Endothelial cell of umbilical vein (primary cell): ENCODE measurements around the gene ALG12. TPM values are rescaled to one million over a fixed set of nuclear protein-coding genes. Genes with fewer than 3 reads are reported as not detected.

ENCODE experiments used
- BruUV-seq: library from RNA; stranded (reverse); fragments of 400-500 nt; replicated peaks from 2 replicates; lab custom pipeline; 2021; lab: Mats Ljungman, UMichigan
- CTCF ChIA-PET: fragments of 300-600, 350-600 bp; sonication (Branson Sonifier 250); formaldehyde crosslinking; loops from one replicate; lab custom pipeline; 2021; ENCODE audit warnings: antibody characterized with exemption, inconsistent platforms; lab: Charles Lee
- POLR2A ChIA-PET: fragments of 300-600, 350-600 bp; sonication (Branson Sonifier 250); formaldehyde crosslinking; loops from one replicate; lab custom pipeline; 2021; ENCODE audit warnings: antibody characterized with exemption, inconsistent platforms; lab: Charles Lee
- DNase-seq: peaks from one replicate; pipeline ENCODE4 v3.0.0-alpha.2; 2011; ENCODE audit warnings: low read depth, low spot score
- FAIRE-seq: peaks from 2 replicates; lab custom pipeline; 2011; peaks lifted over from hg19 to GRCh38; lab: Jason Lieb, UNC
- H2AFZ ChIP-seq: 2 replicates; pipeline ENCODE4 v1.6.0; 2012; ENCODE audit warnings: low read depth, low read length, control low read depth, inconsistent platforms
- H3K27ac ChIP-seq: 2 replicates; pipeline ENCODE4 v1.5.1; 2011; ENCODE audit warnings: low read depth, mild to moderate bottlenecking, control low read depth, low read length, moderate library complexity; ENCODE audit not compliant: insufficient read depth
- H3K27me3 ChIP-seq, 2 experiments: 2 replicates each; pipeline versions ENCODE4 v1.6.0 to v1.6.1; 2011; ENCODE audit warnings: low read length in 2 of 2, mixed read lengths in 1 of 2; ENCODE audit not compliant: control insufficient read depth in 2 of 2, insufficient read depth in 2 of 2
- H3K36me3 ChIP-seq, 2 experiments: 2 replicates in 1 of 2; 3 replicates in 1 of 2; pipeline ENCODE4 v1.5.1; 2011; ENCODE audit warnings: low read length in 2 of 2, mild to moderate bottlenecking in 1 of 2, moderate library complexity in 1 of 2; ENCODE audit not compliant: control insufficient read depth in 2 of 2, insufficient read depth in 2 of 2; ENCODE audit errors: extremely low read depth in 1 of 2
- H3K4me1 ChIP-seq: 3 replicates; pipeline ENCODE4 v1.5.1; 2011; ENCODE audit warnings: mild to moderate bottlenecking, low read length; ENCODE audit not compliant: control insufficient read depth, insufficient read depth; ENCODE audit errors: extremely low read depth
- H3K4me2 ChIP-seq: 2 replicates; pipeline ENCODE4 v1.6.1; 2011; ENCODE audit warnings: low read length, control low read depth, mixed read lengths; ENCODE audit not compliant: insufficient read depth
- H3K4me3 ChIP-seq, 3 experiments: fragments of 200-600 bp in 1 of 3; sonication (generic), shearing (Covaris generic) in 1 of 3; replicated peaks in 1 of 3; 2 replicates each; pipeline ENCODE4 v1.5.1; 2011 to 2016; ENCODE audit warnings: control low read depth in 3 of 3, low read length in 3 of 3, mild to moderate bottlenecking in 2 of 3, inconsistent platforms in 1 of 3, low read depth in 1 of 3, moderate library complexity in 1 of 3; ENCODE audit not compliant: insufficient read depth in 1 of 3
- H3K79me2 ChIP-seq: 2 replicates; pipeline ENCODE4 v1.6.0; 2012; ENCODE audit warnings: low read length, inconsistent platforms; ENCODE audit not compliant: control insufficient read depth, insufficient read depth
- H3K9ac ChIP-seq: replicated peaks from 2 replicates; pipeline ENCODE3; 2011; ENCODE audit warnings: low read length, control low read depth; ENCODE audit not compliant: insufficient read depth; ENCODE audit errors: extremely low read depth
- H3K9me1 ChIP-seq: replicated peaks from 3 replicates; pipeline ENCODE4 v1.6.0; 2011; ENCODE audit warnings: mild to moderate bottlenecking, low read length; ENCODE audit not compliant: control insufficient read depth, insufficient read depth; ENCODE audit errors: extremely low read depth
- H3K9me3 ChIP-seq: replicated peaks from 2 replicates; pipeline ENCODE4 v1.5.1; 2012; ENCODE audit warnings: low read length, inconsistent platforms; ENCODE audit not compliant: control insufficient read depth, insufficient read depth
- H4K20me1 ChIP-seq: replicated peaks from 2 replicates; pipeline ENCODE3; 2011; ENCODE audit warnings: mild to moderate bottlenecking, low read length; ENCODE audit not compliant: control insufficient read depth, insufficient read depth; ENCODE audit errors: extremely low read depth
- CTCF ChIP-seq, 2 donors: IDR thresholded peaks; 1 replicate in 1 of 2; 2 replicates in 1 of 2; pipeline ENCODE4 v1.5.1; 2011; ENCODE audit warnings: low read length in 2 of 2, mild to moderate bottlenecking in 2 of 2, moderate library complexity in 2 of 2, control low read depth in 1 of 2, inconsistent platforms in 1 of 2, low read depth in 1 of 2; ENCODE audit not compliant: insufficient read depth in 1 of 2; ENCODE audit errors: extremely low read depth in 1 of 2
- EZH2 ChIP-seq: IDR thresholded peaks from 2 replicates; pipeline ENCODE4 v1.6.1; 2012; ENCODE audit warnings: borderline replicate concordance, low read depth, mild to moderate bottlenecking, moderate library complexity, low read length, inconsistent platforms; ENCODE audit not compliant: severe bottlenecking
- FOS ChIP-seq: IDR thresholded peaks from 2 replicates; pipeline ENCODE4 v1.6.1; 2011; ENCODE audit warnings: mild to moderate bottlenecking, low read length, moderate library complexity, borderline replicate concordance; ENCODE audit not compliant: insufficient read depth
- GATA2 ChIP-seq: IDR thresholded peaks from 2 replicates; pipeline ENCODE4 v1.7.0; 2011; ENCODE audit warnings: low read depth, mild to moderate bottlenecking, moderate library complexity, mixed read lengths, low read length; ENCODE audit not compliant: insufficient read length, insufficient read depth
- JUN ChIP-seq: IDR thresholded peaks from 2 replicates; pipeline ENCODE4 v1.6.1; 2011; ENCODE audit warnings: borderline replicate concordance, low read depth; ENCODE audit not compliant: insufficient read length, insufficient read depth
- MAX ChIP-seq: IDR thresholded peaks from 2 replicates; pipeline ENCODE4 v1.6.1; 2011; ENCODE audit not compliant: insufficient read depth, insufficient read length
- MYC ChIP-seq: IDR thresholded peaks from one replicate; pipeline ENCODE4 v1.6.1; 2011; ENCODE audit warnings: mild to moderate bottlenecking, low read depth, low read length
- POLR2A ChIP-seq: IDR thresholded peaks from 2 replicates; pipeline ENCODE4 v1.6.1; 2012; ENCODE audit warnings: low read depth, mild to moderate bottlenecking, control low read depth, low read length
- POLR2AphosphoS5 ChIP-seq: IDR thresholded peaks from 2 replicates; pipeline ENCODE4 v1.6.1; 2012; ENCODE audit warnings: low read depth, mild to moderate bottlenecking, control low read depth, low read length, moderate library complexity; ENCODE audit not compliant: insufficient read depth
- dilution Hi-C: fragments of 300-500 bp; cut with MboI; formaldehyde crosslinking; loops from one replicate; pipeline ENCODE4 v1.15.0; 2019; ENCODE audit warnings: low sequenced_read_pairs; ENCODE audit not compliant: extremely low pct_ligation_motif_present
- intact Hi-C: fragments of 100-400 bp; cut with micrococcal nuclease; formaldehyde crosslinking; loops from one replicate; pipeline ENCODE4 v1.10.0; 2022
- polyA plus RNA-seq, 4 experiments: library from polyadenylated mRNA; depleted of rRNA in 3 of 4; stranded (reverse) in 3 of 4; unstranded in 1 of 4; fragments of >200 nt; gene quantifications; 2 replicates each; pipeline versions ENCODE4 v1.2.1 to v1.2.3, GENCODE V29; 2011 to 2012; ENCODE audit warnings: missing spikeins in 1 of 4
- total RNA-seq: library from RNA; stranded (reverse); gene quantifications from 2 replicates; pipeline ENCODE4 v1.2.3, GENCODE V29; 2021

ALG12 gene
- total and polyA plus RNA-seq, 2 donors (not counting 3 experiments of a cell fraction or from before 2014, with no cell fraction given) = 14.6 to 18.0 TPM

GRCh38 chr22:49881856-49882255 lies 36.4 kb downstream of the ALG12 start:
- no peaks in the 10 kb centered on the region for H3K9me1 ChIP-seq
- H3K27me3 ChIP-seq = no peaks in the 10 kb centered on the region
- ChIA-PET CTCF (interaction anchor here (1.0 kb wide), 1 partner anchor 9 kb away, joined by 3 read pairs; no protein-coding TSS in a partner anchor), POLR2A (no interaction called here)
- intact Hi-C loops (loop anchor here (2.0 kb wide), 1 partner anchor 27 kb away; no protein-coding TSS in a partner anchor), dilution Hi-C loops (no loop called here)
- H3K9ac ChIP-seq = no peak overlapping the region
- DNase-seq = no peak
- H3K9me3 ChIP-seq = no peaks in the 10 kb centered on the region
- H3K4me1 ChIP-seq = peaks cover 13% of the 10 kb centered on the region
- no TSS peak for BruUV-seq
- no peak overlapping the region for H3K4me3 ChIP-seq
- TF ChIP-seq MYC (no peak), POLR2AphosphoS5 (no peak), EZH2 (no peak), FOS (no peak), GATA2 (no peak), POLR2A (no peak), JUN (no peak), CTCF (IDR thresholded peaks at IDR 0.05; ENCODE audit: extremely low read depth in 1 of 2, insufficient read depth in 1 of 2, low read depth in 1 of 2, low read length in 2 of 2) (no peak), MAX (no peak)
- H3K4me2 ChIP-seq = no peak overlapping the region
- peaks cover 0 to 20% of the 10 kb centered on the region in 2 experiments for H3K36me3 ChIP-seq
- H4K20me1 ChIP-seq = no peaks in the 10 kb centered on the region
- FAIRE-seq = no peak
- H2AFZ ChIP-seq = no peak overlapping the region
- no peak overlapping the region for H3K27ac ChIP-seq
- H3K79me2 ChIP-seq = peaks cover 75% of the 10 kb centered on the region
